ENCODE results near the gene TUFT1.

TUFT1 gene, protein sequence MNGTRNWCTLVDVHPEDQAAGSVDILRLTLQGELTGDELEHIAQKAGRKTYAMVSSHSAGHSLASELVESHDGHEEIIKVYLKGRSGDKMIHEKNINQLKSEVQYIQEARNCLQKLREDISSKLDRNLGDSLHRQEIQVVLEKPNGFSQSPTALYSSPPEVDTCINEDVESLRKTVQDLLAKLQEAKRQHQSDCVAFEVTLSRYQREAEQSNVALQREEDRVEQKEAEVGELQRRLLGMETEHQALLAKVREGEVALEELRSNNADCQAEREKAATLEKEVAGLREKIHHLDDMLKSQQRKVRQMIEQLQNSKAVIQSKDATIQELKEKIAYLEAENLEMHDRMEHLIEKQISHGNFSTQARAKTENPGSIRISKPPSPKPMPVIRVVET

DNA sequence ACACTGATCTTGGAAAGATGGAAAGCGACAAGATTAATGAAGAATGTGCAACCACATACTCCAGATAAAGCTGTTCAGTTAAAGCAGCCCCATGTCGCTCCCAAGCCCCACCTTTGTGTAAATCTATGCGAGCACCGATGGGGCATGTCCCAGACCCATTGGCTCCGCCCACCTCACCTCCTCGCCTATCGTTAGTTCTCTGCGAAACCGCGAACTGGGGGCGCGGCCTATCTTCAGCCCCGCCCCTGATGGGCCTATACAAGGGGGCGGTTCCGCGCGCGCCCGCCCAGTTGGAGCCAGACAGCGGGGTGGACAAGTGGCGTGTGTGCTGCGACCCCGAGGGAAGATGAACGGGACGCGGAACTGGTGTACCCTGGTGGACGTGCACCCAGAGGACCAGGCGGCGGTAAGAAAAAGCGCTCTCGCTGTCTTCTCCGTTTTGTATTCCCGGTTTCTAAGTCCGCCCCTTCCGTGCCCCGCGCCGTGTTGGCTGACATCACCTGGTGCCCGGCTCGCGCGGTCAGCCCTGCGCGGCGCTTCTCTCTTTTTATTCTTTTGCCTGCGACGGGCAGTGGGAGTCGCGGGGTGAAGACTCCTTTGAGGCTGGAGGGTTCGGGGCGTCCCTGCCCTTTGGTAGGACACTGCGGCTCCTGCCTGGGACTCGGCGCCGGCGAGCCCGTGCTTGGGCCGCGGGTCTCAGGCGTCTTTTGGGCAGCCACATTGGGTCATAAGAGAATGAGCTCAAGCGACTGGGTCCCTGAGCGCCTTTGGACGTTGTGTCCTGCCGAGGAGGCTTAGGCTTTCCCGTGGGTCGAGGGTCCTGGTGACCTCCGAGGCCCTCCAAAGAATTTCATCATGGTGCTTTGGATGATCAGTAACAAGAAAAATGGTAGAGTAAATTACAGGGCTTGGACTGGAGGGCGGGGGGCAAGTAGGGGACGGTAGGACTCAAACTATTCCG lies at the start of gene TUFT1:
TUFT1 (plus strand) TSS at position 289 of the 961 bp plus-strand sequence; CDS start at position 347, 58 bp downstream.
- peak; percentile 90 for DNase-seq (ENCODE audit: low read depth)

DNA sequence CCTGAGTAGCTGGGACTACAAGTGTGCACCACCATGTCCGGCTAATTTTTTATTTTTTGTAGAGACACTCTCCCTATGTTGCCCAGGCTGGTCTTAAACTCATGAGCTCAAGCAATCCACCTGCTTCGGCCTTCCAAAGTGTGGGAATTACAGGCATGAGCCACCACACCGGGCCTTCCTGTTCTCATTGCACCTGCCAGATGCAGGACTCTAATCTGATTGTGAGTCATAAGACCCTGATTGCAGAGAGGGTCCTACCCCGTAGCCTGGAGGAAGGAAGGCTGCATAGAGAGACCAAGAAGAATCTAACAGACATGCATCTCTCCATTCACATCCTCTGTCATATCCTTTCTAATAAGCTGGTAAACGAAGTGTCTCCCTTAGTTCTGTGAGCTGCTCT lies 48.5 kb upstream of the TUFT1 start:
- DNase-seq (ENCODE audit: low read depth): no peak

DNA sequence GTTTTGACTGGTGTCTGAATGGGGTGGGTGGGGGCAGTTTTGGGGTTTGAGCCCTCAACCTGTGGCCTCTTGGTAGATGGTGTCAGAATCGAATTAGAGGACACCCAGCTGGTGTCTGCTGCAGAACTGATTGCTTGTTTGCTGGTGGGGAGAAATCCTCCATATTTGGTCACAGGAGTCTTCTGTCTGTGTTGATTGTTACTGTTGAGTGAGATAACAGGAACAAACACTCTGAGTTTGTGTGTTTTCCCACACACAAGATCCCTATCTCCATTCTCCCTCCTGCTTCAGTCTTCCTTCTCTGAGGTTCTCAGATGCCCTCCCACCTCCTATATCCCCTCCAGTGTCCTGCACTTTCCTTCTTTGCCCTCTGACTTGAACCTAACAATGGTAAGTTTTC lies 48.0 kb upstream of the TUFT1 start:
- DNase-seq (ENCODE audit: low read depth): no peak

DNA sequence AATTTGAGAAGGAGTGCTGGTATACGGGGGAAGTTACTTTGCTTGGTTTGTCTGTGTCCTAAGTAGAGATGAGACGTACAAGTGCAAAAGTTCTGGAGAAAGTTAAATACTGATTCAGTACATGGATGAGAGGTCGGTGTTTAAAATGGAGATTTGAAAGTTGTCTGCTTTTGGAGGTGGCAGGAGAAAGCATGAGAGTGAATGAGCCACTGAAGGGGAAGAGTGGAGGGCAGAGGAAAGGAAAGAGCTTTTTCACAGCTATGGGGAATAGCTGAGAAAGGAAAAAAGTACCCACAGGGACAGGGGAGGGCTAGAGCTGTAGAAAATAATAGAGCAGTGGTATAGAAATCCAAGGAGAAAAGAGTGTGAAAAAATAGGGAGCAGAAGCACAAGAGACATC lies 47.1 kb upstream of the TUFT1 start:
- DNase-seq (ENCODE audit: low read depth): no peak

DNA sequence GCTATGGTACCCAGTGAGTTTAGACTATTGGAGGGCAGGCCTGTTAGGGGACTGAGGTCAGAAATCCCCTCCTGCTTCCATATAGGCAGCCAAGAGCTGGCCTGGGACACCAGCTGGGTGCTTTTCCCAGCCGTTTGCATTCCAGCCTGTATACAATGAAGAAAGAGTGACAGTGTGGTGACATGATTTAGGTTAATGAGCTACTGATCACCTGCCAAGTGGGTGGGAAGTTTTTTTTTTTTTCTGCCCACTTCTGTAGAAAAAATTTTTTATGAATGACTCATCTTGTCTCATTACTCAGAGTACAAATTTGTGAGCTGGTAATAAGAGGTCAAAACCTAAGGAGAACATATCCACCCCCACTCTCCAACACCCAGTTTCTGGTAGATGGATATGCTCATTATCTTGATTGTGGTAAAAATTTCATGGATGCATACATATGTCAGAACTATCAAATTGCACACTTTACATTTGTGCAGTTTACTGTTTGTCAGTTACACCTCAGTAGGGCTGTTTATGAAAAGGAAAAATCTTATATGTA lies 45.3 kb upstream of the TUFT1 start:
- DNase-seq (ENCODE audit: low read depth): peak; percentile 64

DNA sequence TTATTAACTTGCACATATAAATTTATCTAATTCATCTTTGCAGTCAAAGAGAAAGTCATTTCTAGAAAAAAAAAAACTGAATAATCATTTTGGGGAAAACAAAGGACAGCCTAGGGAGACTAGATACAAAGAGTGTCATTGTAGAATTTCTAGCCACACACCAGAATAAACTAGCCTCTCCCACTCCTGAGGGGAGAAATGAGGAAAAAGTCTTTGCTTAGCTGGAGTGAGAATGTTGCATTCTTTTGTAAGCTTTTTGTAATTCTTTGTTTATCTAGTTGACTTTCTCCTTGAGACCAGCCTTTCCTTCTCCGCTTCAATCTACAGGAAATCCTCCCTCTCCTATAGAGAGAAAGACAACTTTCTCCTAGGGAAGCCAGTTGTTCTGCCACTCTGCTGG lies 44.8 kb upstream of the TUFT1 start:
- no peak for DNase-seq (ENCODE audit: low read depth)

DNA sequence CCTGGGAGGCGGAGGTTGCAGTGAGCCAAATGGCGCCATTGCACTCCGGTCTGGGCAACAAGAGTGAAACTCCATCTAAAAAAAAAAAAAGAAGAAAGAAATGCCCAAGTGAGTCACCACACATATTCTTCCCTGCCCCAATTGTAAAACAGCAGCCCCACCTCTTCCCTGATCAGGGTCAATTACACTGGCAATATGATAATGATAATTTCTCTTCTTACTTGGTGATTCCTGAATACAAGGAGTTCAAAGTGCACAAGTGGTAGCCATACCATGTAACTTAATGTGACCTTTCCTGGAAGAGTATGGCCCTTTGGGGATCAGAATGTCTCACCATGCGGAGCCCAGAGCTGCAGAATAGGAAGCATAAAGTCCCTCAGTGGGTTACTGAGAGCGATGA lies 40.7 kb upstream of the TUFT1 start:
- DNase-seq (ENCODE audit: low read depth): no peak

DNA sequence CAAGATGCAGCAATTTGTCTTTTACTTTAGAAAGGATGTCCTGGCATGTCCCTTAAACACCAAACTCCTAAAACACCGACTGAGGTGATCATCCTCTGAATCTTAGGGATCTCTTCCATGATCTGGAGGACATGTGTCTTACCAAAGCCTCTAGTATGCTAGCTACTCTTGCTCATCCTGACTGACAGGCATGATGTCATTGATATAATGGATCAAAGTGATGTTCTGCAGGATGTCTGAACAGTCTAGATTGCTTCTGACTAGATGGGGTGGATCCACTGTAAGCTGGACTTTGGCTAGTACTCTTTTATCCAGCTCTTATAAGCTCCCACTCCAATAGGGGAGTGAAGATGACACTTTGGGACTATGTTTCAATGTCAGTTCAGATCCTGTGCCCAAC lies 40.2 kb upstream of the TUFT1 start:
- no peak for DNase-seq (ENCODE audit: low read depth)

DNA sequence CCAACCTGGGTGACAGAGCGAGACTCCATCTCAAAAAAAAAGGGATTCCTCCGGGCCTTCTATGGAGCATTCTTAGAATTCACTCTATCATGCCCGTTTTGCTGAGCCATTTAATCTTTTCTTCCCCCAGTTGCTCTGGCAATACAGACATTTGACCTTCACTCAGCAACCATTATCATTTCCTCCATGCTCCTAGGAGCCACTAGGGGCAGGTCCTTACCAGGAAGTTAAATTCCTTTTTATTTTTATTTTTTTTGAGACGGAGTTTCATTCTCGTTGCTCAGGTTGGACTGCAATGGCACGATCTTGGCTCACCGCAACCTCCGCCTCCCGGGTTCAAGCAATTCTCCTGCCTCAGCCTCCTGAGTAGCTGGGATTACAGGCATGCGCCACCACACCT lies 38.6 kb upstream of the TUFT1 start:
- DNase-seq (ENCODE audit: low read depth): no peak

DNA sequence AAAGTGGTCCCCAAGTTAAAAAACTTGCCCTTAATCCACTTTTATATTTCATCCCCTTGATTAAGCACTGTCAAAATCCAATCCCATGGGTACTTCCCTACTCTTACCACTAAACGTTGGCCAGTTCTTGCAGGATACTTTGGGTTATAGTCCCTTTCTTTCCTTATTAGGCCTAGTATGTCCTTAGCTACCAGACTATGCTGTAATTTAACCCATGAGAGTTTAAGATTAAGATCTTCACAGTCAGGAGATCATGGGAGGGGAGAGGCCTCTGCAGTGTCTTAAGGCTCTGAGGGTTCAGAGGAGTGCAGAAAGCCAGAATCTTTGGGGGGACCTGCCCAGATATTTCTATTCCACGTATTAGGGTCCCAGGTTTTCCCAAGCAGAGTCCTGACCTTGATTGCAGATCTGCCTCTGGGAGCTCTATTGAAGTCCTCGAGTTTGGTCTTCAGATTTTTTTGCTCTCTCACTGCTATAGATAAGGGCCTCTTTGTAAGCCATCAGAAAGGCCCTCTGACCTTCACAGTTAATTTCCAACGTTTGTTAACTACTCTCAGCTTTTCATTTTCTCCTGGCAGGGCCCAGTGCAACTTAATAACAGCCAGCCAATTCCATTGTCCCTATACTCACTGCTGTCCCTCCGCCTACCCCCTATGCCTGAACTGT lies 37.9 kb upstream of the TUFT1 start:
- DNase-seq (ENCODE audit: low read depth): no peak

DNA sequence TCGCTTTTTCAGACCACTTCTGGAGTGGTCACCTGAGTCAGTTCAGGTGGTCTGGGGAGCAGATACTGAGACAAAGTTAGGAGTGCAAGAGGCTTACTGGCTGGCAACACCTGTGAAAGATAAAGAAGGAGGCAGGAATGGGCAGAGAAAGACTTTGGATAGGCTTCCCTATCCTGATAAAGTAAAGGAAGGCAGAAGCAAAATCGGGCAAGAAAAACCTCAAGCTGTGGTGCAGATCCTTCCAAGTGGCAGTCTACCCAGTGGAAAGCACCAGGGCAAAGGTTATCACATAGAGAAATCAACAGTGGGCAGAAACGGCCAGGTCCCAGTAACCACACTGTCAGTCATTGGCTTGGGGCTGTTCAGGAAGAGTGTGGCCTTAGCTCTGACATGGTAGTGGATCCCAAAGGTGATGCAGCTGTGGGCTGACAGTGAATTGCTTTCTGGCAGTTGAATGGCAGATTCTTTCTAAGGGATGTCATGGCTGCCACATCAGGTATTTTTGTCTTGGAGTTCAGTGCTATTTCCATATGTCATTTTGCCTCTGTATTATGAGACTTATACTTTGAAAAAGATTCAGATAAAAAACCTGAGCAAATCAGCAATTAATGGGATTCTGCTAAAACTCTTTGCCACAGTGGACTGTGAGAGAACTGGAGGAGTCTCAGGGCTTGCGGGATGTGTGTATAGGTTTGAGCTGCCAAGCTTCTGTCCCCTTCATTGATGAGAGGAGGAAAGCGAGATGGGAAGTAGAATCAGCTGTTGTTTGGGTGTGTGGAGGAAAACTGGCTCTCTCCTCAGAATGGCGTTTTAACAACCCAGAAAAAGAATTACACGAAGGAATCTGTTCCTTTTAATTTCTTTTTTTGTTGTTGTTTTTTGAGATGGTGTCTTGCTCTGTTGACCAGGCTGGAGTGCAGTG lies 37.0 kb upstream of the TUFT1 start:
- DNase-seq (ENCODE audit: low read depth): no peak

DNA sequence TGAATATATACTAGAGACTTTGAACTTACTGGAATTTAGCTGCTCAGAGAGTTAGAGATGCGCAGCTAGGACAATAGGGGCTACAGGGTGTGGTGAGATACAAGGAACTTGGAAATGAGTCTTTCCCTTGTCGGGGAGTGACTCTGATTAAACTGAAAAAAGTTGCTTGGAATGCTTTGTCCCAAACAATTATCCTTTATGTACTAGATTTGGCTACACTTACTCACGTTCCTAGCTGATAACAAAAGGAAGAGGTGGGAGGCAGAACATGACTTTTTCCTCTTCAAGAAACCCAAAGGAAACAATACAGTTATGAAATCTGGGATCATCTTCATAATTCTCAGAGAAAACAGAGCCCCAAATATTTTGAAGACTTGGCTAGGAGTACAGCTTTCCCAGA lies 35.9 kb upstream of the TUFT1 start:
- no peak for DNase-seq (ENCODE audit: low read depth)

DNA sequence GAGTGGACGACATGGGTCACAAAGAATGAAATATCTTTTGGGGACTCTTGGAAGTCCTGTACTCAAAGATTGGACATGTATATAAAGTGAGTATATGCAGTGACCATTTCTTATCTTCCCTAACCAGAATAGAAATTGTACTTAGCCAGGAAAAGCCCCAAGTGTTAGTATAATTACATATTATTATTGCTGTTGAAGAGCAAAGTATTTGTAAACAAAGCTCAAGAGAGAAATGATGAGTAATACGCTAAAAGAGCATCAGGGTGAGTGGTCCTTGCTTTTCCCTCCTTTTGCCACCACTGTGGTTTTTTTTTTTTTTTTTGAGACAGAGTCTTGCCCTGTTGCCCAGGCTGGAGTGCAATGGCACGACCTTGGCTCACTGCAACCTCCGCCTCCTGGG lies 35.4 kb upstream of the TUFT1 start:
- no peak for DNase-seq (ENCODE audit: low read depth)

DNA sequence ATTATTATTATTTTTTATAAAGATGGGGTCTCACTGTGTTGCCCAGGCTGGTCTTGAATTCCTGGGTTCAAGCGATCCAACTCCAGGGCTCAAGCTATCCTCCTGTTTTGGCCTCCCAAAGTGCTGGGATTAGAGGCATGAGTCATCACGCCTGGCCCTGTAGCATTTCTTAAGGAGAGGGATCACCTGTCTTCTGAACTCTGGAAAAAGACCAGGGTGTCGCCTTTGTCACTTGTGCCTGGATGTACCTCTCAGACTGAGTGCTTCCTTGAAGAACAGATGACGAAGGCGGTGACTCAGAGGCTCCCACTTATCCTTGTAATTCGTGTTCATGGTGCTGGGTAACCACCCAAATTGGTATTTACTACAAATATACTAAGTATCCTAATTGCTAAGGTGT lies 31.3 kb upstream of the TUFT1 start:
- no peak for DNase-seq (ENCODE audit: low read depth)

DNA sequence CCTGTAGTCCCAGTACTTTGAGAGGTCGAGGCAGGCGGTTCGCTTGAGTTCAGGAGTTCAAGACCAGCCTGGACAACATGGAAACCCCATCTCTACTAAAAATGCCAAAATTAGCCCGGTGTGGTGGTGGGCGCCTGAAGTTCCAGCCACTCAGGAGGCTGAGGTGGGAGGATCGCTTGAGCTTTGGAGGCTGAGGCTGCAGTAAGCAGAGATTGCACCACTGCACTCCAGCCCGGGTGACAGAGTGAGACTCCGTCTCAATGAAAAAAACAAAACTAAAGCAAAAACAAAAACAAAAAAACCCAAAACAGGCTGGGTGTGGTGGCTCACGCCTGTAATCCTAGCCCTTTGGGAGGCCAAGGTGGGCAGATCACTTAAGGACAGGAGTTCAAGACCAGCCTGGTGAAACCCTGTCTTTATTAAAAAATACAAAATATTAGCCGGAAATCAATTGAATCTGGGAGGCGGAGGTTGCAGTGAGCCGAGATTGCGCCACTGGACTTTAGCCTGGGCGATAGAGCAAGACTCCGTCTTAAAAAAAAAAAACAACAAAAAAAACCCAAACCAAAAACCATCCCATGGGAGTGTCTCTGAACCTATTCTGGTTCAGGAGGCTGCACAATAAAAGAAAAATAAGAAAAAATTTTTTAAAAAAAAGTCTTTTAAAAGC lies 30.6 kb upstream of the TUFT1 start:
- DNase-seq (ENCODE audit: low read depth): no peak

DNA sequence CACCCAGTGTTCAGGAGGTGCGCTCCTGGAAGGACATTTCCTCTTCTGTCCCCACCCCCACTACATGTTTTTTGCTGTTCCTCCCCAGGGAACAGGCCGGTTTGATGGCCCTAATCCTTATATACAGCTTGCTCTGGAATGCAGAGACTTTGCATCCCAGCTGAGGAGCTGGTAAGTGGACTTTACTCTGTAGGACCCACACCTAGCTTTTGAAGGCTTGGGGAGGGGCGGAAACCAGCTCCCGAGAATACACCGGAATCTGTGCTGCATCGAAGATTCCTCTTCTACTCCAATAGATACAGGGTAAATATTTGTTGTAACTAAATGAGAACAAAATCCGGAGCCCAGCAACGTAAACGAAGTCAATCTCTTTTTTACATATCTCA lies 30.1 kb upstream of the TUFT1 start:
- DNase-seq (ENCODE audit: low read depth): no peak

DNA sequence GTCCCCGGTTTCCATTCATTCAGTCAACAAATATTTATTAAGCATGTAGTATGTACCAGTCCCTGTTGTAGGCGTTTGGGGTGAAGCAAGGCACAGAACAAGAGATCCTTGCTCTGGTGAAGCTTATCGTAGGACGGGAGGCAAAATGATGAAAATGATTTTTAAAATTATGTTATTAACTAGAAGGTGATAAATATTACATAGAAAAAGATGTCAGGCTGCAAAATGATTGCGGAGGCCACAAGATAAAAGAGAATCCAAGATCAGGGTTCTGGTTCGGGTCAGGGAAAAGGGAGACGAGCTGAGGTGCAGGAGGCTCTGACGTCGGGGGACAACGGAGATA lies 29.5 kb upstream of the TUFT1 start:
- no peak for DNase-seq (ENCODE audit: low read depth)

DNA sequence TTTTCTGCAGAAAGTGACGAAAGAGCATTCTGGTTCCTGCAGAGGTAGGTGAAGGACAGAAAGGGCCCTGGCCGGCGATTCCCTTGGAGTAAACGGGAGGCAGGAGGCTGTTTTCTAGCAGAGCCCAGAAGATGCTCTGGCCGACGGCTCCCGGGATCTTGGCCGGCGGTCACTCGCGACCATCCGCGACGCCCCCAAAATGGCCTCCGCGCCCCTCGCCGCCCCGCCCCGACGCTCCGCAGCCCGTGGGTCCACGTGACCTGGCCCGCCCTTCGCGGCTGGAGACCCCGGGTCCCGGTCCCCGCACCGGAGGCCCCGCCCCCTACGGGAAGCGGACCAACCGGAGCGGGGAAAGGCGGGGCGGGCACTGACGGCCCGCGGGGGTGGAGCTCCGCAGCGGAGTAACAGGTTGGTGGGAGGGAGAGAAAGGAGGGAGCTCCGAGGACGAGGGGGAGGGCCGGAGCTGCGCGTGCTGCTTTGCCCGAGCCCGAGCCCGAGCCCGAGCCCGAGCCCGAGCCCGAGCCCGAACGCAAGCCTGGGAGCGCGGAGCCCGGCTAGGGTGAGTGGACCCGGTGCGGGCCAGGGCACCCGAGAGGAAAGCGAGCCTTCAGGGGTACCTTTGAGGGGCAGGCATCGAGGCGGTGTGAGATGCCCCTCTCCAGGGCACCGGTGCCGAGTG lies 29.0 kb upstream of the TUFT1 start, which contains the start of gene CGN:
CGN (plus strand) TSS at position 431 of the 679 bp plus-strand sequence. CDS start 7,133 bp downstream, outside the sequence.
- DNase-seq (ENCODE audit: low read depth): peak; percentile 41

DNA sequence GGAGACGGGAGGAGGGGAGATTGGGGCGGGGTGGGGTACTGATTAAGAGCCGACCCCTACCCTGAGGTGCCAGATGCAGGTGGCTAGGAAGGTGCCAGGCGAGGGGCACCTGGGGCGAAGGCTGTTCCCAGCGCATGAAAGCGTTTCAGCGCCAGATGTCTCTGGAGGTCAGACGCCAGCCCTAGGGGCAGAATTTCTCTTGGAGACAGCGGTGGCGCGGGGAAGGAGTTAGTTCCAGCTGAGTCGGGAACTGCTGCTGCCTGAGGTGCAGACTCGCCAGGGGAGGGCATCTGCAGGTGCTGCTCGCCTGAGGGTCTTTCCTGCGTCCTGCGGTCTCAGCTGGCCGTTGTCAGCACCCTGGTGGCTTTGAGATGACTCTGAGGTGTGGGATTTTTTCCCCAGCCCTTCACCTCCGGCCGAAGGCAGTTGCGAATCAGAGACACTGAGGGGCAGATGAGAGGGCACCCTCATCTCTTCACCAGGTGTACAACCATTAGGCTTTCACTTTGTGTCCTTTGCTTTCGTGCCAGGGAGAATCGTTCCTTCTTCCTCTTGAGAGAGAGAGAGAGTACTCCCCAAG lies 28.4 kb upstream of the TUFT1 start:
- DNase-seq (ENCODE audit: low read depth): no peak

DNA sequence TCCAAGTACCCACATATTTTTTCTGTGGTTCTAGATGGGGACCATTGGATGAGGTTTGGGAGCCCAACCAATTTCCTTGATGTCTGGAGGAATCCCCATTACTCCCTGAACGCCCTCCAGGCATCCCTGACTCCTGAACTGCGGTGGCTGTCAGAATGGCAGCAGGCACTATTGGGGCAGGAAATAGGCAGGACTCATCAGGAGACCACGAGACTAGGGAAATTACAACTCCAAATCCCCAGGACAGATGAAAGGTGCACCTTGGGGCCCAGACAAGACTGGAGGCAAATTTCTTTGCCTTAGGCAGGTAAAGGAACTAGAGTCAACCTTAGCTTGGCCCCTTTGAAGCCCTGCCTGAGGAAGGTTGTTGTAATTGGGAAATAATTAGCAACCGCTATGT lies 27.8 kb upstream of the TUFT1 start:
- no peak for DNase-seq (ENCODE audit: low read depth)
